ENCODE data around the gene HTT. TPM values are rescaled to one million over a fixed set of nuclear protein-coding genes. Genes with fewer than 3 reads are reported as not detected.

HTT gene
- total RNA-seq, 2 experiments from 2014 or later, result 54.2 to 56.5 TPM

GRCh38 chr4:3115637-3116270 lies 41.3 kb downstream of the HTT start:
- Mint-ChIP-seq H3K36me3 (ENCODE audit: low read depth) (peaks cover 21% of the 10 kb centered on the region), H3K27me3 (no peaks in the 10 kb centered on the region), H3K4me1 (ENCODE audit: low read depth) (no peaks in the 10 kb centered on the region), H3K4me3 (no peak overlapping the region), H3K27ac (no peak overlapping the region), H3K9me3 (no peaks in the 10 kb centered on the region)
- DNase-seq, result no peak
- CTCF ChIA-PET, result interaction anchor here (1.0 to 1.2 kb wide), 3 partner anchors 8 to 9 kb away, joined by 3 to 8 read pairs (median 6); no protein-coding TSS in a partner anchor
- intact Hi-C loops (cut with micrococcal nuclease), result no loop called here
- ATAC-seq, result no peak
- no peak for TF ChIP-seq CTCF (IDR thresholded peaks at IDR 0.05)
- POLR2A ChIA-PET, result no interaction called here

GRCh38 chr4:3116955-3117354 lies 42.5 kb downstream of the HTT start:
- H3K36me3 Mint-ChIP-seq (ENCODE audit: low read depth), result peaks cover 19% of the 10 kb centered on the region
- no peaks in the 10 kb centered on the region for H3K9me3 Mint-ChIP-seq
- TF ChIP-seq CTCF (IDR thresholded peaks at IDR 0.05), result no peak
- no peak overlapping the region for H3K27ac Mint-ChIP-seq
- no peak overlapping the region for H3K4me3 Mint-ChIP-seq
- intact Hi-C loops (cut with micrococcal nuclease), result no loop called here
- ATAC-seq (no peak), DNase-seq (no peak)
- H3K4me1 Mint-ChIP-seq (ENCODE audit: low read depth), result peaks cover under 1% of the 10 kb centered on the region
- ChIA-PET CTCF (interaction anchor here (0.7 kb wide), 1 partner anchor 18 kb away, joined by 3 read pairs; no protein-coding TSS in a partner anchor), POLR2A (no interaction called here)
- H3K27me3 Mint-ChIP-seq, result no peaks in the 10 kb centered on the region

- H3K27ac Mint-ChIP-seq, result no peak overlapping the region
- peaks cover 23% of the 10 kb centered on the region for H3K36me3 Mint-ChIP-seq (ENCODE audit: low read depth)
- intact Hi-C loops (cut with micrococcal nuclease), result no loop called here
- no peak for ATAC-seq
- no peak for DNase-seq
- ChIA-PET POLR2A (no interaction called here), CTCF (no interaction called here)
- peaks cover 9% of the 10 kb centered on the region for H3K4me1 Mint-ChIP-seq (ENCODE audit: low read depth)
- TF ChIP-seq CTCF (IDR thresholded peaks at IDR 0.05), result no peak
- no peaks in the 10 kb centered on the region for H3K9me3 Mint-ChIP-seq
- H3K27me3 Mint-ChIP-seq, result no peaks in the 10 kb centered on the region
- no peak overlapping the region for H3K4me3 Mint-ChIP-seq
These were observed 43.8 kb downstream of the HTT start for GRCh38 chr4:3118312-3118711.

GRCh38 chr4:3119464-3119863 lies 45.0 kb downstream of the HTT start:
- no peak for TF ChIP-seq CTCF (IDR thresholded peaks at IDR 0.05)
- Mint-ChIP-seq H3K4me1 (ENCODE audit: low read depth) (peaks cover 17% of the 10 kb centered on the region), H3K4me3 (no peak overlapping the region), H3K9me3 (no peaks in the 10 kb centered on the region), H3K27ac (no peak overlapping the region), H3K36me3 (ENCODE audit: low read depth) (peaks cover 21% of the 10 kb centered on the region), H3K27me3 (no peaks in the 10 kb centered on the region)
- ChIA-PET CTCF (interaction anchor here (1.5 to 5.9 kb wide), 2 partner anchors 10 to 12 kb away, joined by 4 to 31 read pairs; no protein-coding TSS in a partner anchor), POLR2A (no interaction called here)
- DNase-seq, result no peak
- no peak for ATAC-seq
- intact Hi-C loops (cut with micrococcal nuclease), result no loop called here

- intact Hi-C loops (cut with micrococcal nuclease), result no loop called here
- no peaks in the 10 kb centered on the region for H3K27me3 Mint-ChIP-seq
- ATAC-seq (no peak), DNase-seq (no peak)
- H3K27ac Mint-ChIP-seq, result no peak overlapping the region
- peaks cover 20% of the 10 kb centered on the region for H3K36me3 Mint-ChIP-seq (ENCODE audit: low read depth)
- peaks cover 17% of the 10 kb centered on the region for H3K4me1 Mint-ChIP-seq (ENCODE audit: low read depth)
- TF ChIP-seq CTCF (IDR thresholded peaks at IDR 0.05), result no peak
- POLR2A ChIA-PET, result no interaction called here
- H3K4me3 Mint-ChIP-seq, result no peak overlapping the region
- CTCF ChIA-PET, result interaction anchor here (0.7 to 5.9 kb wide), 5 partner anchors 8 to 359 kb away, joined by 3 to 31 read pairs (median 4); no protein-coding TSS in a partner anchor
- H3K9me3 Mint-ChIP-seq, result no peaks in the 10 kb centered on the region
These were observed 46.6 kb downstream of the HTT start for GRCh38 chr4:3121110-3121509.
